ENCODE results near the gene E4F1. TPM values are rescaled to one million over a fixed set of nuclear protein-coding genes. Genes with fewer than 3 reads are reported as not detected.

E4F1 gene
- total RNA-seq, 1 experiment from 2014 or later, result 34.4 TPM

DNA sequence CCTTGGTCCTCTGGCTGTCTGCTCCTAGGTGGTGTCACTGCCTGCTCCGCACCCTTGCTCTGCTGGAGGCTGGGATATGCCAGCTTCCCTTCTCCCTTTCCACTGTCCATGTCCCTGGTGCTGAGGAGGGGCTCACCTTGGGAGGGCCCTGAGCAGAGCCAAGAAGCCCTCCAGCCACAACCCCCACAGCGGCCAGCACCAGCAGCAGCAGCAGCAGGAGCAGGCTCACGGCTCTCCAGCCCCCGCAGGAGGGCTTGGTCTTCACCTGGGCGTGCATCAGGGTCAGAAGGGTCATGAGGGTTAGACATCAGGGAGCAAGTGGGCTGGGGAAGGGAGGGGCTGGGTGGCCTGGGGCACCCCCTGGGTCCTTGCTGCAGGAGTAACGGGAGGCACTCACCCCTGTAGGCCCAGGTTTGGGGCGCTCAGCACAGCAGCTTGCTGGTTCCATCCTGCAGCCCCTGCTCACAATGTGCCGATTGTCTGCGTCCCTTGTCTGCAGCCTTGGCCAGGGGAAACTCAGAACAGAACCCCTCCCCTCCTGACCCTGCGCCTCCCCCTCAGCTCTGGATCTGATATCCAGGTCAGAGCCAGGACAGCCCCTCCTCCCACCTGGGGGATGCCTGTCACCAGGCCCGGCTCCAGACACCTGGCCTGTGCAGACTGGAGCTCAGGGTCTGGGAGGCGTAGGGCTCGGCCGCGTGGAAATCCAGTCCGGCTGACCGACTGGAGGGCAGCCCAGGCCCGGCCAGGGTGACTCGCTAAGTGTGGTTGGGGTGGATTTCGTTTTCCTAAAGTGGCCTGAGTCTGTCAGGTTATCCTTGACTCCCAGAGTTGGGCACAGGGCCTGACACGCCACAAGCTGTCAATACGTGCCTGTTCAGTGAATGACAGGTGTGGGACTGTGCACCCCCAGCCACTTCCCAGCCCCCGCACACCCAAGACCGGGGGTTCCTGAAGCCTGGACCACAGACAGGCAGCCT is 12.7 kb upstream of the E4F1 start, which contains the start of gene BRICD5 (continued):
- TF ChIP-seq, protein P1, sequence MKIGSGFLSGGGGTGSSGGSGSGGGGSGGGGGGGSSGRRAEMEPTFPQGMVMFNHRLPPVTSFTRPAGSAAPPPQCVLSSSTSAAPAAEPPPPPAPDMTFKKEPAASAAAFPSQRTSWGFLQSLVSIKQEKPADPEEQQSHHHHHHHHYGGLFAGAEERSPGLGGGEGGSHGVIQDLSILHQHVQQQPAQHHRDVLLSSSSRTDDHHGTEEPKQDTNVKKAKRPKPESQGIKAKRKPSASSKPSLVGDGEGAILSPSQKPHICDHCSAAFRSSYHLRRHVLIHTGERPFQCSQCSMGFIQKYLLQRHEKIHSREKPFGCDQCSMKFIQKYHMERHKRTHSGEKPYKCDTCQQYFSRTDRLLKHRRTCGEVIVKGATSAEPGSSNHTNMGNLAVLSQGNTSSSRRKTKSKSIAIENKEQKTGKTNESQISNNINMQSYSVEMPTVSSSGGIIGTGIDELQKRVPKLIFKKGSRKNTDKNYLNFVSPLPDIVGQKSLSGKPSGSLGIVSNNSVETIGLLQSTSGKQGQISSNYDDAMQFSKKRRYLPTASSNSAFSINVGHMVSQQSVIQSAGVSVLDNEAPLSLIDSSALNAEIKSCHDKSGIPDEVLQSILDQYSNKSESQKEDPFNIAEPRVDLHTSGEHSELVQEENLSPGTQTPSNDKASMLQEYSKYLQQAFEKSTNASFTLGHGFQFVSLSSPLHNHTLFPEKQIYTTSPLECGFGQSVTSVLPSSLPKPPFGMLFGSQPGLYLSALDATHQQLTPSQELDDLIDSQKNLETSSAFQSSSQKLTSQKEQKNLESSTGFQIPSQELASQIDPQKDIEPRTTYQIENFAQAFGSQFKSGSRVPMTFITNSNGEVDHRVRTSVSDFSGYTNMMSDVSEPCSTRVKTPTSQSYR (CRISPR knock-in tag; IDR thresholded peaks at IDR 0.05), result peak; percentile 78
- TF ChIP-seq, protein P2, sequence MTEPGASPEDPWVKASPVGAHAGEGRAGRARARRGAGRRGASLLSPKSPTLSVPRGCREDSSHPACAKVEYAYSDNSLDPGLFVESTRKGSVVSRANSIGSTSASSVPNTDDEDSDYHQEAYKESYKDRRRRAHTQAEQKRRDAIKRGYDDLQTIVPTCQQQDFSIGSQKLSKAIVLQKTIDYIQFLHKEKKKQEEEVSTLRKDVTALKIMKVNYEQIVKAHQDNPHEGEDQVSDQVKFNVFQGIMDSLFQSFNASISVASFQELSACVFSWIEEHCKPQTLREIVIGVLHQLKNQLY (CRISPR knock-in tag; IDR thresholded peaks at IDR 0.05), result no peak
- TF ChIP-seq SOX15 (CRISPR knock-in tag; IDR thresholded peaks at IDR 0.05) (no peak), NR3C1 (CRISPR knock-in tag; conservative IDR thresholded peaks at IDR 0.05; ENCODE audit: low read depth) (no peak), SMAD3 (CRISPR knock-in tag; IDR thresholded peaks at IDR 0.05; ENCODE audit: borderline replicate concordance) (peak; percentile 41; the same call in 1 of the 2 replicates), ETV6 (CRISPR knock-in tag; IDR thresholded peaks at IDR 0.05) (no peak), ZNF232 (CRISPR knock-in tag; IDR thresholded peaks at IDR 0.05) (peak; percentile 82), ZNF138 (CRISPR knock-in tag; conservative IDR thresholded peaks at IDR 0.05) (no peak), ZNF671 (CRISPR knock-in tag; IDR thresholded peaks at IDR 0.05) (no peak), NR2C2 (CRISPR knock-in tag; IDR thresholded peaks at IDR 0.05) (no peak), CBFB (CRISPR knock-in tag; IDR thresholded peaks at IDR 0.05; ENCODE audit: low read depth) (no peak), GTF2I (CRISPR knock-in tag; conservative IDR thresholded peaks at IDR 0.05) (no peak), ESRRA (CRISPR knock-in tag; IDR thresholded peaks at IDR 0.05; ENCODE audit: borderline replicate concordance) (no peak)
- TF ChIP-seq, protein P3, sequence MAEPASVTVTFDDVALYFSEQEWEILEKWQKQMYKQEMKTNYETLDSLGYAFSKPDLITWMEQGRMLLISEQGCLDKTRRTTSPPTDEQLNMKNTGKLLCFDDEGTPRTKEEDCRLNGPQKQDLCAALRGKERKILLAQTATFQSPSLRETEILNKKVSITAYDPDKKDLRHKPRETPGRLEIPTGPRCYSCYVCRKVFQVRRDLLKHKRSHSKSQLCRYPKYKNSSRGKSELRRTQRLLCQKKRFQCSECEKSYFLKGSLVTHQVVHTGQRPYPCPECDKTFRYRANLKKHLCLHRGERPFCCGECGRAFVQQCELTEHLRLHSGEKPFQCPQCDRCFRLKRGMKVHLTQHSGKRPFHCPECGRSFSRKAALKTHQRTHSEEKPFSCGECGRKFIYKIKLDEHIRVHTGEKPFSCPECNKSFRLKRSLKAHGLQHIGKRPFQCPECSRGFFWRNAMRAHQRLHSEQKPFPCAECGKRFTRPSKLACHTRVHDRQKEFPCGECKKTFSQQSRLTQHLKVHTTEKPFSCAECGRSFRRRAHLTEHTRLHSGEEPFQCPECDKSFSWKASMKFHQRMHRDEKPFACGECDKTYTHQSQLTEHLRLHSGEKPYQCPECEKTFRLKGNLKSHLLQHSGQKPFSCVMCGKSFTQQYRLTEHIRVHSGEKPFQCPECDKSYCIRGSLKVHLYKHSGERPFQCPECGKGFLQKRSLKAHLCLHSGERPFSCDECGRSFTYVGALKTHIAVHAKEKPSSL (CRISPR knock-in tag; conservative IDR thresholded peaks at IDR 0.05), result 0 out of 2 replicates have a peak, but pooled peaks have one; percentile 8
- TF ChIP-seq, protein P4, sequence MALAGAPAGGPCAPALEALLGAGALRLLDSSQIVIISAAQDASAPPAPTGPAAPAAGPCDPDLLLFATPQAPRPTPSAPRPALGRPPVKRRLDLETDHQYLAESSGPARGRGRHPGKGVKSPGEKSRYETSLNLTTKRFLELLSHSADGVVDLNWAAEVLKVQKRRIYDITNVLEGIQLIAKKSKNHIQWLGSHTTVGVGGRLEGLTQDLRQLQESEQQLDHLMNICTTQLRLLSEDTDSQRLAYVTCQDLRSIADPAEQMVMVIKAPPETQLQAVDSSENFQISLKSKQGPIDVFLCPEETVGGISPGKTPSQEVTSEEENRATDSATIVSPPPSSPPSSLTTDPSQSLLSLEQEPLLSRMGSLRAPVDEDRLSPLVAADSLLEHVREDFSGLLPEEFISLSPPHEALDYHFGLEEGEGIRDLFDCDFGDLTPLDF (CRISPR knock-in tag; IDR thresholded peaks at IDR 0.05), result no peak
- TF ChIP-seq, protein P5, sequence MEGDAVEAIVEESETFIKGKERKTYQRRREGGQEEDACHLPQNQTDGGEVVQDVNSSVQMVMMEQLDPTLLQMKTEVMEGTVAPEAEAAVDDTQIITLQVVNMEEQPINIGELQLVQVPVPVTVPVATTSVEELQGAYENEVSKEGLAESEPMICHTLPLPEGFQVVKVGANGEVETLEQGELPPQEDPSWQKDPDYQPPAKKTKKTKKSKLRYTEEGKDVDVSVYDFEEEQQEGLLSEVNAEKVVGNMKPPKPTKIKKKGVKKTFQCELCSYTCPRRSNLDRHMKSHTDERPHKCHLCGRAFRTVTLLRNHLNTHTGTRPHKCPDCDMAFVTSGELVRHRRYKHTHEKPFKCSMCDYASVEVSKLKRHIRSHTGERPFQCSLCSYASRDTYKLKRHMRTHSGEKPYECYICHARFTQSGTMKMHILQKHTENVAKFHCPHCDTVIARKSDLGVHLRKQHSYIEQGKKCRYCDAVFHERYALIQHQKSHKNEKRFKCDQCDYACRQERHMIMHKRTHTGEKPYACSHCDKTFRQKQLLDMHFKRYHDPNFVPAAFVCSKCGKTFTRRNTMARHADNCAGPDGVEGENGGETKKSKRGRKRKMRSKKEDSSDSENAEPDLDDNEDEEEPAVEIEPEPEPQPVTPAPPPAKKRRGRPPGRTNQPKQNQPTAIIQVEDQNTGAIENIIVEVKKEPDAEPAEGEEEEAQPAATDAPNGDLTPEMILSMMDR (IDR thresholded peaks at IDR 0.05), result no peak
- TF ChIP-seq, protein P6, sequence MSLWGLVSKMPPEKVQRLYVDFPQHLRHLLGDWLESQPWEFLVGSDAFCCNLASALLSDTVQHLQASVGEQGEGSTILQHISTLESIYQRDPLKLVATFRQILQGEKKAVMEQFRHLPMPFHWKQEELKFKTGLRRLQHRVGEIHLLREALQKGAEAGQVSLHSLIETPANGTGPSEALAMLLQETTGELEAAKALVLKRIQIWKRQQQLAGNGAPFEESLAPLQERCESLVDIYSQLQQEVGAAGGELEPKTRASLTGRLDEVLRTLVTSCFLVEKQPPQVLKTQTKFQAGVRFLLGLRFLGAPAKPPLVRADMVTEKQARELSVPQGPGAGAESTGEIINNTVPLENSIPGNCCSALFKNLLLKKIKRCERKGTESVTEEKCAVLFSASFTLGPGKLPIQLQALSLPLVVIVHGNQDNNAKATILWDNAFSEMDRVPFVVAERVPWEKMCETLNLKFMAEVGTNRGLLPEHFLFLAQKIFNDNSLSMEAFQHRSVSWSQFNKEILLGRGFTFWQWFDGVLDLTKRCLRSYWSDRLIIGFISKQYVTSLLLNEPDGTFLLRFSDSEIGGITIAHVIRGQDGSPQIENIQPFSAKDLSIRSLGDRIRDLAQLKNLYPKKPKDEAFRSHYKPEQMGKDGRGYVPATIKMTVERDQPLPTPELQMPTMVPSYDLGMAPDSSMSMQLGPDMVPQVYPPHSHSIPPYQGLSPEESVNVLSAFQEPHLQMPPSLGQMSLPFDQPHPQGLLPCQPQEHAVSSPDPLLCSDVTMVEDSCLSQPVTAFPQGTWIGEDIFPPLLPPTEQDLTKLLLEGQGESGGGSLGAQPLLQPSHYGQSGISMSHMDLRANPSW (CRISPR knock-in tag; conservative IDR thresholded peaks at IDR 0.05; ENCODE audit: low read depth), result no peak
- TF ChIP-seq, protein P7, sequence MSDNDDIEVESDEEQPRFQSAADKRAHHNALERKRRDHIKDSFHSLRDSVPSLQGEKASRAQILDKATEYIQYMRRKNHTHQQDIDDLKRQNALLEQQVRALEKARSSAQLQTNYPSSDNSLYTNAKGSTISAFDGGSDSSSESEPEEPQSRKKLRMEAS (CRISPR knock-in tag; IDR thresholded peaks at IDR 0.05), result 0 out of 2 replicates have a peak, but pooled peaks have one; percentile 39
- TF ChIP-seq, protein P8, sequence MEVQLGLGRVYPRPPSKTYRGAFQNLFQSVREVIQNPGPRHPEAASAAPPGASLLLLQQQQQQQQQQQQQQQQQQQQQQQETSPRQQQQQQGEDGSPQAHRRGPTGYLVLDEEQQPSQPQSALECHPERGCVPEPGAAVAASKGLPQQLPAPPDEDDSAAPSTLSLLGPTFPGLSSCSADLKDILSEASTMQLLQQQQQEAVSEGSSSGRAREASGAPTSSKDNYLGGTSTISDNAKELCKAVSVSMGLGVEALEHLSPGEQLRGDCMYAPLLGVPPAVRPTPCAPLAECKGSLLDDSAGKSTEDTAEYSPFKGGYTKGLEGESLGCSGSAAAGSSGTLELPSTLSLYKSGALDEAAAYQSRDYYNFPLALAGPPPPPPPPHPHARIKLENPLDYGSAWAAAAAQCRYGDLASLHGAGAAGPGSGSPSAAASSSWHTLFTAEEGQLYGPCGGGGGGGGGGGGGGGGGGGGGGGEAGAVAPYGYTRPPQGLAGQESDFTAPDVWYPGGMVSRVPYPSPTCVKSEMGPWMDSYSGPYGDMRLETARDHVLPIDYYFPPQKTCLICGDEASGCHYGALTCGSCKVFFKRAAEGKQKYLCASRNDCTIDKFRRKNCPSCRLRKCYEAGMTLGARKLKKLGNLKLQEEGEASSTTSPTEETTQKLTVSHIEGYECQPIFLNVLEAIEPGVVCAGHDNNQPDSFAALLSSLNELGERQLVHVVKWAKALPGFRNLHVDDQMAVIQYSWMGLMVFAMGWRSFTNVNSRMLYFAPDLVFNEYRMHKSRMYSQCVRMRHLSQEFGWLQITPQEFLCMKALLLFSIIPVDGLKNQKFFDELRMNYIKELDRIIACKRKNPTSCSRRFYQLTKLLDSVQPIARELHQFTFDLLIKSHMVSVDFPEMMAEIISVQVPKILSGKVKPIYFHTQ (CRISPR knock-in tag; IDR thresholded peaks at IDR 0.05), result no peak
- TF ChIP-seq, protein P9, sequence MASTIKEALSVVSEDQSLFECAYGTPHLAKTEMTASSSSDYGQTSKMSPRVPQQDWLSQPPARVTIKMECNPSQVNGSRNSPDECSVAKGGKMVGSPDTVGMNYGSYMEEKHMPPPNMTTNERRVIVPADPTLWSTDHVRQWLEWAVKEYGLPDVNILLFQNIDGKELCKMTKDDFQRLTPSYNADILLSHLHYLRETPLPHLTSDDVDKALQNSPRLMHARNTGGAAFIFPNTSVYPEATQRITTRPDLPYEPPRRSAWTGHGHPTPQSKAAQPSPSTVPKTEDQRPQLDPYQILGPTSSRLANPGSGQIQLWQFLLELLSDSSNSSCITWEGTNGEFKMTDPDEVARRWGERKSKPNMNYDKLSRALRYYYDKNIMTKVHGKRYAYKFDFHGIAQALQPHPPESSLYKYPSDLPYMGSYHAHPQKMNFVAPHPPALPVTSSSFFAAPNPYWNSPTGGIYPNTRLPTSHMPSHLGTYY (CRISPR knock-in tag; IDR thresholded peaks at IDR 0.05), result no peak
